ENCODE measurements around the gene NPPA. TPM values are rescaled to one million over a fixed set of nuclear protein-coding genes. Genes with fewer than 3 reads are reported as not detected.

The NPPA gene
- total RNA-seq, 1 donor from 2014 or later = not detected

- Mint-ChIP-seq H3K36me3 (ENCODE audit: low read depth) (no peaks in the 10 kb centered on the region), H3K27ac (no peak overlapping the region), H3K4me3 (no peak overlapping the region), H3K4me1 (peaks cover 2% of the 10 kb centered on the region), H3K9me3 (no peaks in the 10 kb centered on the region), H3K27me3 (peaks cover 4% of the 10 kb centered on the region)
- no peak for DNase-seq
- intact Hi-C loops (cut with micrococcal nuclease) = no loop called here
These were observed 32.6 kb upstream of the NPPA start for GRCh38 chr1:11880181-11880575.

DNA sequence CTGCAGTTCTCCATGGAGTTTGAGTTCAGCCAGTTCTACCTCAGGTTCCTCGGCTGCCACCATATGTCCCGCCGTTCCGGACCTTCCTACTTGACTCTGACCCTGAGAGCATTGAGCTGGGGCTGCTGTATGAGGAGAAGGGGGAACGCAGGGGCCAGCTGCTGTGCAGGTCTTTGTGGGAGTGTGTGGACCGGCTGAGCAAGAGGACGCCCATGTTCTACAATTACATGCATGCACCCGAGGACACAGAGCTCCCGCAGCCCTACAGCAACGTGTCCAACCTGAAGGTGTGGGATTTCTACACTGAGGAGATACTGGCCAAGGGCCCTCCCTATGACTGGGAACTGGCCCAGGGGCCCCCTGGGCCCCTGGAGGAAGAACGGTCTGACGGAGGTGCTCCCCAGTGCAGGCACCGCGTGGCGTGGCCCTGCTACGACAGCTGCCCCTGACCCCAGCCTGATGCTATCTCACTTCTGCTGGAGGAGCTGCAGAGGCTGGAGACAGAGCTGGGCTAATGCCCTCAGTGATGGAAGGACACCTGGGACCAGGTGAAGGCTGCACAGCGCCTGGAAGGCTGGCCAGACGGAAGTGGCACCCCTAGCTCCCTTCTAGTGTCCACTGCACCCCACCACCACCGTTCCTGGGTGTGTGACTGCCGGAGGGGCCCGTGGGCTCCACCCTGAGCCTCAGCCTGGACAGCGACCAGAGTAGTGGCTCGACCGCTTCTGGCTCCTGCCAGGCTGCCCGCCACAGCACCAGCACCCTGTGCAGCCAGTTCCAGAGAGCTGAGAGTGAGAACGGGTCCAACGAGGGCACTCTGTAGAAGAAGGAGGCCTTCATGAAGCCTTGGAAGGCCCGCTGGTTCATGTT is 32.0 kb upstream of the NPPA start:
- H3K9me3 Mint-ChIP-seq = no peaks in the 10 kb centered on the region
- intact Hi-C loops (cut with micrococcal nuclease) = no loop called here
- no peak overlapping the region for H3K4me3 Mint-ChIP-seq
- DNase-seq = no peak
- peaks cover 6% of the 10 kb centered on the region for H3K27me3 Mint-ChIP-seq
- H3K4me1 Mint-ChIP-seq = peaks cover 2% of the 10 kb centered on the region
- H3K36me3 Mint-ChIP-seq (ENCODE audit: low read depth) = no peaks in the 10 kb centered on the region
- H3K27ac Mint-ChIP-seq = no peak overlapping the region

GRCh38 chr1:11878891-11879190 is 31.3 kb upstream of the NPPA start:
- H3K36me3 Mint-ChIP-seq (ENCODE audit: low read depth) = no peaks in the 10 kb centered on the region
- peaks cover 2% of the 10 kb centered on the region for H3K4me1 Mint-ChIP-seq
- H3K27ac Mint-ChIP-seq = no peak overlapping the region
- H3K9me3 Mint-ChIP-seq = no peaks in the 10 kb centered on the region
- DNase-seq = no peak
- H3K27me3 Mint-ChIP-seq = peaks cover 6% of the 10 kb centered on the region
- intact Hi-C loops (cut with micrococcal nuclease) = no loop called here
- H3K4me3 Mint-ChIP-seq = no peak overlapping the region

DNA sequence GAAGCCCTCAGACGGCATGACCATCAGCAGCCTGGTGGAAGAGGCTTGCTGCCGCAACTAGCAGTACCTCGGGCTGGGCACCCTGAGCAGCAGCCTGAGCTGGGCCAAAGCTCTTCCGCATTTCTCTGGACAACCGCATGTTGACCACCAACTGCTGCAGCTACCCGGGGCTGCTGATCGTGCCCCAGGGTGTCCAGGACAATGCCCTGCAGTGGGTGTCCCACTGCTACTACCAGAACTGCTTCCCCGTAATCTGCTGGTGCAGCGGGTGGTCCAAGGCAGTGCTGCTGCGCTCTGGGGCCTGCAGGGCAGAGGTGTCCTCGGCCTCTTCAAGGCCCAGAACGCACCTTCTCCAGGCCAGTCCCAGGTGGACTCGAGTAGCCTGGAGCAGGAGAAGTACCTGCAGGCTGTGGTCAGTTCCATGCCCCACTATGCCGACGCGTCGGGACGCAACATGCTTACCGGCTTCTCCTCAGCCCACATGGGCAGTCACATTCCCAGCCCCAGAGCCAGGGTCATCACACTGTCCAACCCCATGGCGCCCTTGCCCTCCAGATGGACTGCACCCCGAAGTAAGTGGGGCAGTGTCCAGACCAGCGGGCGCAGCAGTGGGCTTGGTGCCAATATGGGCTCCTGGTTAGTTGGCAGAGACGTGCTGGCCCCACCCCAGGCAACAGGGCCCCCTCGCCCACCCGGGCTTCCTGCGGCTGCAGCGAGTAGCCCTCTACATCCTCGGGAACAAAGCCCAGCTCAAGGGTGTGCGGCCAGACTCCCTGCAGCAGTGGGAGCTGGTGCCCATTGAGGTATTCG is 30.7 kb upstream of the NPPA start:
- no peak for DNase-seq
- intact Hi-C loops (cut with micrococcal nuclease) = no loop called here
- Mint-ChIP-seq H3K4me3 (no peak overlapping the region), H3K4me1 (peaks cover 2% of the 10 kb centered on the region), H3K27ac (no peak overlapping the region), H3K9me3 (no peaks in the 10 kb centered on the region), H3K36me3 (ENCODE audit: low read depth) (no peaks in the 10 kb centered on the region), H3K27me3 (peaks cover 6% of the 10 kb centered on the region)

DNA sequence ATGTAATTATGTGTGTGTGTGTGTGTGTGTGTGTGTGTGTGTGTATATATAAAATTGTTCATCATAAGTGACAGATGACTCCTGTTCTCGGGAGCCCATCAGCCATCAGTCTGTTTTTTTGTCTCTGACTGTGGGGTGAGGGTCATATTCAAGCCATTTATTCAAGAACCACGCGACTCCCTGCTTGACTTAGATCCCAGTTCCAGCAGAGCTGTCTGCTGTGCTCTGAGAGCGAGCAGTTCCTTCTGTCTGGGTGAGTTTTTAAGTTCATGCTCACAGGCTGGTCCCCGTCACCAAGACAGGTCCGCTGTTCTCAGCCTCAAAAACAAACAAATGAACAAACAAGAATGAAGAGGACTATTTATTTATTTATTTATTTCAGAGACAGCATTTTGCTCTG is 29.5 kb upstream of the NPPA start:
- intact Hi-C loops (cut with micrococcal nuclease) = no loop called here
- Mint-ChIP-seq H3K9me3 (no peaks in the 10 kb centered on the region), H3K4me3 (no peak overlapping the region), H3K27me3 (peaks cover 9% of the 10 kb centered on the region), H3K36me3 (ENCODE audit: low read depth) (no peaks in the 10 kb centered on the region), H3K4me1 (no peaks in the 10 kb centered on the region), H3K27ac (no peak overlapping the region)
- DNase-seq = no peak

DNA sequence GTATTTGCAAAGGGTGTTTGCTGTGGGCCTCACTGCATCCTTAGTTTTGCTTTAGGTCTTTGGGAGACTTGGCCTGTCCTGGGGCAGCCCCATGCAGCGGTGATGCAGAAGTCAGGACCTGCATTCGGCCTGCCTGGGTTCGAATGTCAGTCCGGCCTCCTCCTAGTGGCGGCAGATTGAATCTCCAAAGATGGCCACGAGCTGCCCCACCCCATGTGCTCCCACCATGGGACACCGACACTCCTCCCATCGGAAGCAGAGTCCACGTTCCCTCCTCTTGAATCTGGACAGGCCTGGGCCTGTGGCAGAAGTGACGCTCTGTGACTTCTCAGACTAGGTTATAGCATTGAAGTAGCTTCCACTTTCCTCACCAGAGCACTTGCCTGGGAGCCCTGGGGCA is 27.5 kb upstream of the NPPA start:
- Mint-ChIP-seq H3K9me3 (no peaks in the 10 kb centered on the region), H3K36me3 (ENCODE audit: low read depth) (no peaks in the 10 kb centered on the region), H3K27me3 (peaks cover 9% of the 10 kb centered on the region), H3K4me1 (no peaks in the 10 kb centered on the region), H3K27ac (no peak overlapping the region), H3K4me3 (no peak overlapping the region)
- intact Hi-C loops (cut with micrococcal nuclease) = no loop called here
- no peak for DNase-seq

DNA sequence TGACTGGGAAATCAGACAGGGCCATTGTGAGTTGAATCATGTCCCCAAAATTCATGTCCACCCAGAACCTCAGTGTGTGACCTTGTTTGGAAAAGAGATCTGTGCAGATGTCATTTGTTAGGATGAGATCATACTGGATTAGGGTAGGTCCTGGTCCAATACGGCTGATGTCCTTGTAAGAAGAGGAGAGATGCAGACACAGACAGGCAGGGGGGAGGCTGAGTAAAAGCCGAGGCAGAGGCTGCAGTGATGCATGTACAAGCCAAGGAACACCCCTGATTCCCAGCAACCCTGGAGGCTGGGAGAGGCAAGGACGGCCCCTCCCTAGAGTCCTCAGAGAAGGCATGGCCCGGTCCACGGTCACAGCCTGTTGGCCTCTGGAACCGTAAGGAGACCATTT is 27.0 kb upstream of the NPPA start:
- no peaks in the 10 kb centered on the region for H3K36me3 Mint-ChIP-seq (ENCODE audit: low read depth)
- intact Hi-C loops (cut with micrococcal nuclease) = no loop called here
- no peak overlapping the region for H3K27ac Mint-ChIP-seq
- H3K4me1 Mint-ChIP-seq = no peaks in the 10 kb centered on the region
- no peak for DNase-seq
- H3K27me3 Mint-ChIP-seq = peaks cover 9% of the 10 kb centered on the region
- no peak overlapping the region for H3K4me3 Mint-ChIP-seq
- H3K9me3 Mint-ChIP-seq = no peaks in the 10 kb centered on the region

GRCh38 chr1:11874258-11874562 is 26.6 kb upstream of the NPPA start:
- no peak for DNase-seq
- Mint-ChIP-seq H3K4me1 (no peaks in the 10 kb centered on the region), H3K27me3 (peaks cover 11% of the 10 kb centered on the region), H3K4me3 (no peak overlapping the region), H3K9me3 (no peaks in the 10 kb centered on the region), H3K36me3 (ENCODE audit: low read depth) (no peaks in the 10 kb centered on the region), H3K27ac (no peak overlapping the region)
- intact Hi-C loops (cut with micrococcal nuclease) = no loop called here

GRCh38 chr1:11873395-11874257 is 26.0 kb upstream of the NPPA start:
- Mint-ChIP-seq H3K4me3 (no peak overlapping the region), H3K27me3 (peaks cover 11% of the 10 kb centered on the region), H3K9me3 (no peaks in the 10 kb centered on the region), H3K27ac (no peak overlapping the region), H3K4me1 (no peaks in the 10 kb centered on the region), H3K36me3 (ENCODE audit: low read depth) (no peaks in the 10 kb centered on the region)
- DNase-seq = no peak
- intact Hi-C loops (cut with micrococcal nuclease) = no loop called here

GRCh38 chr1:11872545-11872944 is 25.0 kb upstream of the NPPA start:
- Mint-ChIP-seq H3K27me3 (peaks cover 11% of the 10 kb centered on the region), H3K4me1 (no peaks in the 10 kb centered on the region)

GRCh38 chr1:11869650-11870207 is 22.1 kb upstream of the NPPA start:
- peaks cover 7% of the 10 kb centered on the region for H3K27me3 Mint-ChIP-seq
- no peaks in the 10 kb centered on the region for H3K36me3 Mint-ChIP-seq (ENCODE audit: low read depth)
- H3K4me3 Mint-ChIP-seq = no peak overlapping the region
- no peaks in the 10 kb centered on the region for H3K9me3 Mint-ChIP-seq
- no peak for DNase-seq
- intact Hi-C loops (cut with micrococcal nuclease) = no loop called here
- no peak overlapping the region for H3K27ac Mint-ChIP-seq
- no peaks in the 10 kb centered on the region for H3K4me1 Mint-ChIP-seq

More at GRCh38 chr1:11872545-11872944, 25.0 kb upstream of the NPPA start:
- Mint-ChIP-seq H3K4me3 (no peak overlapping the region), H3K27ac (no peak overlapping the region), H3K36me3 (ENCODE audit: low read depth) (no peaks in the 10 kb centered on the region), H3K9me3 (no peaks in the 10 kb centered on the region)
- intact Hi-C loops (cut with micrococcal nuclease) = no loop called here
- no peak for DNase-seq

- Mint-ChIP-seq H3K36me3 (ENCODE audit: low read depth) (no peaks in the 10 kb centered on the region), H3K4me1 (no peaks in the 10 kb centered on the region), H3K4me3 (no peak overlapping the region), H3K9me3 (no peaks in the 10 kb centered on the region), H3K27me3 (peaks cover 5% of the 10 kb centered on the region), H3K27ac (no peak overlapping the region)
- DNase-seq = no peak
- intact Hi-C loops (cut with micrococcal nuclease) = no loop called here
These were observed 21.5 kb upstream of the NPPA start for GRCh38 chr1:11869104-11869503.

- intact Hi-C loops (cut with micrococcal nuclease) = no loop called here
- Mint-ChIP-seq H3K4me1 (no peaks in the 10 kb centered on the region), H3K9me3 (no peaks in the 10 kb centered on the region), H3K36me3 (ENCODE audit: low read depth) (no peaks in the 10 kb centered on the region), H3K27ac (no peak overlapping the region), H3K4me3 (no peak overlapping the region), H3K27me3 (peaks cover 5% of the 10 kb centered on the region)
- DNase-seq = no peak
These were observed 20.9 kb upstream of the NPPA start for GRCh38 chr1:11868331-11868980.

All from activated CD4-positive, alpha-beta T cell treated with anti-CD3 and anti-CD28 coated beads, Interleukin-2, amount 10 ng/mL, durations not matched to agents 24 days and 14 days (primary cell).